HG03520 (cell line): Measurements from ENCODE around the gene MAST2.
"Not testable (repeated sequence)": the region's sequence is repeated elsewhere in the genome, so short reads cannot be mapped to it uniquely, and the experiment has no call there.

ENCODE experiments used
- ATAC-seq: cut with Tn5 transposase; IDR thresholded peaks from one replicate; pipeline ENCODE4 v1.9.1; 2021; ENCODE audit warnings: mild to moderate bottlenecking, moderate library complexity; ENCODE audit not compliant: unreplicated experiment

The MAST2 gene

DNA sequence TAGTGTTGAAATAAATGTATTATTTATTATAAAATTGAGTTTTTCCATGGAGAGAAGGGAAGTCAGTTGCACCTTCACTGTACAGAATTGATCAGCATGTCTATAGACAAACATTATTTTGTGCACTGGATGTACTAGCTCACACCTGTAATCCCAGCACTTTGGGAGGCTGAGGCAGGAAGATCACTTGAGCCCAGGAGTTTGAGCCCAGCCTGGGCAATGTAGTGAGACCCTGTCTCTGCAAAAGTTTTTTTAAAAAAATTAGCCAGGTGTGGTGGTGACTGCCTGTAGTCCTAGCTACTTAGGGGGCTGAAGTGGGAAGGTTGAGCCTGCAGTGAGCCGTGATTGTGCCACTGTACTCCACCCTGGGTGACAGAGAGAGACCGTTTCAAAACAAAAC lies 87.7 kb downstream of the MAST2 start:
- ATAC-seq: no peak

DNA sequence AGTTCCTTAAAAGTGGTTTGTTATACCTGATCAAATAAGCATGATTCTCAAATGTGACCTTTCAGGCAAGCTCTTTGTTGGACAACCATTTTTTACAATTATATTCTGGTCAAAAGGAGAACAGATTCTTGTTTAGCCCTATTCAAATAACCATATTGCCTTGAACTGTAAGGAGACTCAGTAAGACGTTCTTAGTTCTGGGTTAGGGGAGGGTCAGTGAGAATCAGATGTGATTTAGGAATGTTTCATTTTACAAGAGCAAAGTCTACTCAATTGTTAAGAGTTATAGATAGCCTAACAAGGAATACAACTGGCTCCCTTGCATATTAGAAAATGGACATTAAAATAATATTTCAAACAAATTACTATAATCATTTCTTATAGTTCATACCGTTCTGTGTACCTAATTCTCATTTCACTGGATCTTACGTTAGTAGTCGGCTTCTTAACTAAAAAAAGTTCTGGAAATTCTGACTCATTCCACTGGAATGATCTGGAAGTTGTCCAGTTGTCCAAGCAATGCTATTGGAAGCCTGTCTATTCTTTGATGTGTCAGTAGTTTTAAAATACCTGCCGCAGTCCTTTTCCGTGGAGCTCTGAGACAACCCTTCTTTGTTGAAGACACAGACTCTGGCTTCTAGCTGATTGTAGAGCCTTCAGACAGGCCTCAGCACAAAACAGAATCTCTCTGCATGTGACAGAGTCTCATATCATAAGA lies 88.8 kb downstream of the MAST2 start:
- no peak for ATAC-seq

DNA sequence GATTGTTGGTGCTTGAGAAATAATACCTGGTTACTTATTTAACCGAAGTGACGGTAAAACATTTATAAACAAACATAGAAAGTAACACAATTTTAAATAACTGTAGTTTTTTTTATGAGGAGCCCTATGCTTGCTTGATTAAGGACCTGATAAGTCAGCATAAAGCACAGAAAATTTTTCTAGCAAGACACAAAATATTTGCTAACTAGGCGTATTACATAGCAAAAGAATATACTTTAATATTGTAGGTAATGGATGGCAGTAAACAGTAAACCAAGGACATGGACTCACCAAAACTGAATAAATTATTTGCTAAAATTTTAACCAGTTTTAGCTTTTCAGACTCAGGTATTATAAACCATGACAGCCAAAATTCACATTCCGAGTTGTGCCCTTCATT lies 90.9 kb downstream of the MAST2 start:
- ATAC-seq: no peak

GRCh38 chr1:45894921-45895320 lies 91.5 kb downstream of the MAST2 start:
- no peak for ATAC-seq

DNA sequence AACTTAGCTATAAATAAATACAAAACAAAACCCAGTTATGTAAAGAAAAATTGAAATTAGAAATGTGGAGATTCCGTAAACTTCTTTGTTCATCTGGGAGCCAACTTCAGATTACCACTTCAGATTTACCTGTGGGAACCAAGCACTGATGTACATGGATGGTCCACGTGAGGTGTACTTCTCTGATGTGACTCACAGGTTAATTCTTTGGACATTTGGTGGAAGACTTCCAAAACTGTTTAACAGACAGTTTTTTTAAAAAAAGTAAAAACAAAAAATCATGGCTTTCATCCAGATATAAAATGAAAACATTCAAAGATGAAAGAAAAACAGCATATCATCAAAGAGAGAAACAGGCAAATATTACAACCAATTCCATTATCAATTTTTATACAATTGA lies 92.0 kb downstream of the MAST2 start:
- ATAC-seq: no peak

- no peak for ATAC-seq
Measured at GRCh38 chr1:45906883-45907282, 103.5 kb downstream of the MAST2 start.

GRCh38 chr1:45908611-45909140 lies 105.3 kb downstream of the MAST2 start:
- ATAC-seq: no peak

- ATAC-seq: no peak
Measured at GRCh38 chr1:45911634-45912033, 108.2 kb downstream of the MAST2 start.

DNA sequence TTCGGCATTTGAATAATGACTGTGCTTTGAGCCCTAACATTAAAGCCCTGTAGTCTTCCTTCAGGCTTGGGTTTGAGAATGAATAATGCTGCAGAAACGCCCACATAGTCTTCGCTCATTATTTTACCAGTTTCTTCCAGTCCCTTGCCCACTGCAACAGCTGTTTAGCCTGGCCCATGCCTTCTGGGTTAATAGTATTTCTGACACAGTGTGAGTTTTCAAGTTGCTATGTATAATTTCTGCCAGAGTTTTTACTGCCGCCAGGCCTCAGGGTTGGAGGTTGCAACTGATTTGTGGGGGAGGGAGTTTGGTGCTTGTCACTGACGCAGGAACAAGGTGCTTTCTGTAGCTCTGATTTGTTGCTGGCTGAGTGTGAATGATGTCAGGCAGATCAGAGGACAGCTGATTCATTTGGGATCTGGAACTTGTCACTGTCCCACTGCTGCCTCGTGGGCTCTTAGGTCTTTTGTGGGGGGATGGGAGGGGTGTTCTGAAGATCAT lies 109.8 kb downstream of the MAST2 start:
- no peak for ATAC-seq

DNA sequence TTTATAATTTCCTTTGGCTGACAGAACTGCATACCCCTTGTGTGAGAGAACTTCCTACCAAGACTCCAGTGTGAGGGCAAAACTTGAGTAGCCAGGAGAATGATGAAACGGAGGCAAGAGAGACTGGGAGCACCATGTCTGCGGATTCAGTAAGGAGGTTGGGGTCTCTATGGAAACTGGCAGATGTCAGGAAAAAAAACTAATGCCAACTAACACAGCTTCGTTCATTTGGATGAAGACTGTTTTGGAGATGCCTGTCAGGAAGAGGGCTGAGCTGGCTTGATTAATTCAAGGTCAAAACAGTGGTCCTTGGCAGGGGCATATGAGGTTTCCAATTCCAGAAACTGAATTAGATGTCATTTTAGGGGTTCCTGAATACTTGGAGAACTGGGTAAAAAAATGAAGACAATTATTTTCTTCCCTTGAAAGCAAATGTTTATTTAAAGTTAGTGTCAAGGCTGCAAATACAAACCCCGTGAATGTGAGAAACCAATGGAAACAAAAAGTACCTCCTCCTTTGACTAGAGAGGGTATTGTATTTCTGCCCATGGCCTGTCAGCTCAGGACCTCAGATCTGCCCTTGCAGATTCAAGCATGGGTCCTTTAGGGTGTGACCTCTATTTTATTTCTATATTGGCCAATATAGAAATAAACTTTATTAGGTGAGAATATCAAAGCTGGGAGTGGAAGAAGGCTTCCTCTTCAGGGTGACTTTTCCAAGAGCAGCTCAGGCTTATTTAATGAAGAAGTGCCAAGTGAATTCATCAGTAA lies 110.5 kb downstream of the MAST2 start:
- ATAC-seq: no peak

- no peak for ATAC-seq
Measured at GRCh38 chr1:45914836-45915235, 111.4 kb downstream of the MAST2 start.

DNA sequence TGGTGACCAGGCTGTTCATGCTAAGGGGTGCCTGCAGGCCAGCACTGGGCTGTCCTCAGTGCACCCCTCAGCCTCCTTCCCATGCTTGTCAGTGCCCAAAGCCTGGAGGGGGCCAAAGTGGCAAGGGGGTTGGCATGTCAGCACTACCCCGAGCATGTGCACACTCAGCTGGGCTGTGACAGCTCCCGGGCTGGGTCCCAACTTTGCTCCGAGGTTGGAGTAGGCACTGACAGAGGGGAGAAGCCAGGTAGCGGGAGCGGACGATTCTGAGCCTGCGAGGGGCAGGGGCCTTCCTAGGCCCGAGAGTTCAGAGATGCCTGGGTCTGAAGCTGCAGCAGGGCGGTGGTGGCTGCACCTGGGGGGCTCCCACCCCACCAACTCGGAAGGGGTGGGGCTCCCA lies 119.0 kb downstream of the MAST2 start:
- no peak for ATAC-seq

DNA sequence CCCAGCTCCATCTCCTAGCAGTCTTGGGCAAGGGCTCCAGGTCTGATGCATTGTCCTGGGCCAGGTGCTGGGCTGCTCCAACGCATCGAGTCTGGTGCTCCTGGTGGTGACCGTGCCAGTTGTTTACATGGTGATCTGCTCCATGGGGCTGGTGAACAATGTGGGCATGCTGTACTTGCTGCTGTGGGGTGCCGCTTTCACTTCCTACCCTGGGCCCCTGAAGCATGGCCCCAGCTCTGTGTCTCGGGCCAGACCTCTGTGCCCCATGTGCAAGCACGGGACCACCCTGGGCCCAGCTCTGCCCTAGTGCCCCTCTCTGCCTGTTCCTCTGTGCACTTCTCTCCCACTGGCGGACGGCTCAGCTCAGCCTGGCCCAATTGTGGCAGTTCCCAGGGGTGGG lies 119.4 kb downstream of the MAST2 start:
- ATAC-seq: no peak

DNA sequence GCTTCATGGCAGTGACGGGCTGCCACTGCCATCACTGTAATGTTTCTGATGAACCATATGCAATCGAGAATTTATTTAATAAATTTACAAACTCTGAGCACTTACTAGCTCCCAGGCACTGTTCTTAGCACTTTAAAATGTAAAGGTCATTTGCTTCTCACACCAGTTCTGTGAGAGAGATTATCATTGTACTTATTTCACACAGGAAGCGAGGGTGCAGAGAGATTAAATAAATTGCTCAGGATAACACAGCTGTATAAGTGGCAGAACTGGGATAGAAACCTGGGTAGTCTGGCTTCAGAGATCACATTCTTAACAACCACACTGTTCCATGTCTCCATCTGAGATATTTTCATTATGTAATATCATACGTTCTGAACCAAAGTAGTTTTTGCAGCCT lies 119.9 kb downstream of the MAST2 start:
- ATAC-seq: no peak

- no peak for ATAC-seq
Measured at GRCh38 chr1:45924736-45925135, 121.3 kb downstream of the MAST2 start.

DNA sequence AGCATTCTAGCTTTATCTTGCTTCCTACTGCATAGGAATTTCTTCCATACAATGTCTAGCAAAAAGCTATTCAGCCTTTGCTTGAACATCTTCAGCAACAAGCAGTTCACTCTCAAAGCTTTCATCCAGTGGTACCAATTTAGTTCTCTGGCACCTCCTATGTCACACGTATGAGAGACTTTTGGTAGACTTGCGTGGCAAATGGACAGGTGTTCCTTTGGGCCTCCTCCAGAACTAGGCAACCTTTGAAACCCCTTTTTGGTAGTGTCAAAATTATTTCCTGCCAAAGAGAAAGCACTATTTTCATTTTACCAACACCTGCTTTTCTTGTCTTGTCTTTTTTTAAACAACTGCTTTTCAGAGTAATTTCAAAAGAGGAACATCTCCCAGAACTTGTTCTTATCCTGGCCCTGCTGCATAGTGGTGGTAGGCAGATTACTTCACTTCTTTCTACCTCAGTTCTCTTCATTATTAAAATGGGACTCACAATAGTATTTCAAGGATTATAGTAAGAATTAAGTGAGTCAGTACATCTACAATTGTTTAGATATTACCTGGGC lies 122.4 kb downstream of the MAST2 start:
- ATAC-seq: no peak

- ATAC-seq: no peak
Measured at GRCh38 chr1:45926330-45926729, 122.9 kb downstream of the MAST2 start.

DNA sequence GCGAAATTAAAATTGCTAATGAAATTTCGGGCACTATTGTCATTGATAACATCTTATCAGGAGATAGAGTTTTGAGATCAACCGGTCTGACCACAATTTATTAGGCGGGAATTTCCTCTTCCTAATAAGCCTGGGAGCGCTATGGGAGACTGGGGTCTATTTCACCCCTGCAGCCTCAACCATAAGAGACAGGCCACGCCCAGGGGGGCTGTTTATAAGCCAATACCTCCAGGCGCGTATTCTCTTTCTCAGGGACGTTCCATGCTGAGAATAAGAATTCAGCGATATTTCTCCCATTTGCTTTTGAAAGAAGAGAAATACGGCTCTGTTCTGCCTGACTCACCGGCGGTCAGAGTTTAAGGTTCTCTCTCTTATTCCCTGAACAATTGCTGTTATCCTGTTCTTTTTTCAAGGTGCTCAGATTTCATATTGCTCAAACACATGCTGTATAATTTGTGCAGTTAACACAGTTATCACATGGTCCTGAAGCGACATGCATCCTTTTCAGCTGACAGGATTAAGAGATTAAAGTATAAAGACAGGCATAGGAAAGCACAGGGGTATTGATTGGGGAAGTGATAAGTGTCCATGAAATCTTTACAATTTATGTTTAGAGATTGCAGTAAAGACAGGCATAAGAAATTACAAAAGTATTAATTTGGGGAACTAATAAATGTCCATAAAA lies 124.0 kb downstream of the MAST2 start:
- ATAC-seq: not testable (repeated sequence)

DNA sequence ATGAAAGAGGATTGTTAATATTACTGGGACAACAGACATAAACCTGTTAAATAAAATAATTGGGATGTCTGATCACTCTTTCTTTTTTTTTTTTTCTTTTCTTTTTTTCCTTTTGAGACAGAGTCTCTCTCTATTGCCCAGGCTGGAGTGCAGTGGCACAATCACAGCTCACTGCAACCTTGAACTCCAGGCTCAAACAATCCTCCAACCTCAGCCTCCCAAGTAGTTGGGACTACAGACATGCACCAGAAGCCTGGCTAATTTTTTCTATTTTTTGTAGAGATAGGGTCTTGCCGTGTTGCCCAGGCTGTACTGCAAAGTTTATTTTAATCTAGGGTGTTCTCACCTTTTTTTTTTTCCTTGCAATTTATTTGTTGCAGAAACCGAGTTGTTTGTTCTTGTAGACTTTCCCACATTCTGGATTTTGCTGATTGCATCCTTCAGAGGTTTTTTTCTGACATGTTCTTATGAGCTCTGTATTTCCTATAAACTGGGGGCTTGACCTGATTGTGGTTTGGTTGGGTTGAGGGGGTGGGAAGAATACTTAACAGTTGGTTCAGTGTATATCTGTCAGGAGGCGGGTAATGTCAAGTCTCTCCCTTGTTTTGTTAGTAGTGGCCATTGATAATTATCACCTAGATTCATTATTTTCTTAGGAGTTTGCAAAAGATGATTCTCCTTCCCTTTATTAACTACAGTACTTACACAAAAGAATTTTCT lies 125.2 kb downstream of the MAST2 start:
- ATAC-seq: no peak

GRCh38 chr1:45929257-45929687 lies 125.9 kb downstream of the MAST2 start:
- ATAC-seq: no peak
